Prostate gland (tissue), 2 donors: Measurements from ENCODE around the gene C10orf90.

Source experiments
- CTCF ChIP-seq, 4 experiments: fragments of 200-600 bp in 2 of 4; fragments of 450-650 bp in 2 of 4; sonication (generic) in 2 of 4; IDR thresholded peaks; 1 replicate in 3 of 4; 2 replicates in 1 of 4; pipeline ENCODE4 v1.5.1; 2016 to 2019; ENCODE audit warnings: antibody characterized with exemption in 4 of 4, mild to moderate bottlenecking in 2 of 4, moderate library complexity in 2 of 4
- POLR2A ChIP-seq: fragments of 450-650 bp; IDR thresholded peaks from one replicate; pipeline ENCODE4 v1.6.1; 2016; ENCODE audit warnings: antibody characterized with exemption, mild to moderate bottlenecking
- POLR2AphosphoS5 ChIP-seq: sonication (generic); formaldehyde crosslinking; IDR thresholded peaks from one replicate; pipeline ENCODE4 v1.6.1; 2017; ENCODE audit warnings: antibody characterized with exemption

DNA sequence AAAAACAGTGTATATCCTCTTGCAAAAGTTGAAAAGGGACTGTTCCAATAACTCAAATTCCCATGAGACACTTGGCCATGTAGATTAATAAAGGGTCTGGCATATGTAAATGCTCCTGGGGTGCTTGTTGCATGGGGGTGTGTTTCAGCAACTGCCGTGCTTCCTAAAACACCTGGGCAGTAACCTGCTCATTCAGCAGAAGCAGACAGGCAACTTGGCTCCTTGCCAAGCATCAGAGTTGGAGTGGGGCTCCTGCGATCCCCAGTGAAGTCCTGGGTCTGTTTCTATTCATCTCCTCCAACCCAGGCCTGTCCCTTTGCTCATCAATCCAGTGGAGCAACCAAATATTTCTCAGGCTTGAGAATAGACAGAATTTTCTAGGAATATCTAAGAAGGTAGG, 240.0 kb downstream of the C10orf90 start:
- TF ChIP-seq CTCF (IDR thresholded peaks at IDR 0.05), result no peak
- no peak for TF ChIP-seq POLR2A
- TF ChIP-seq POLR2AphosphoS5, result no peak
